Fibroblast of lung (primary cell): ENCODE results near the gene CFAP298.

Experiments used
- CTCF ChIP-seq, 2 donors: IDR thresholded peaks in 1 of 2; conservative IDR thresholded peaks in 1 of 2; 1 replicate in 1 of 2; 2 replicates in 1 of 2; pipeline ENCODE4 v1.5.1; 2011 to 2012; ENCODE audit warnings: low read length in 2 of 2, control low read depth in 1 of 2, inconsistent platforms in 1 of 2, low read depth in 1 of 2, mild to moderate bottlenecking in 1 of 2
- EZH2 ChIP-seq: IDR thresholded peaks from 2 replicates; pipeline ENCODE4 v1.5.1; 2012; ENCODE audit warnings: low read length, control low read depth, mild to moderate bottlenecking; ENCODE audit errors: missing control alignments

DNA sequence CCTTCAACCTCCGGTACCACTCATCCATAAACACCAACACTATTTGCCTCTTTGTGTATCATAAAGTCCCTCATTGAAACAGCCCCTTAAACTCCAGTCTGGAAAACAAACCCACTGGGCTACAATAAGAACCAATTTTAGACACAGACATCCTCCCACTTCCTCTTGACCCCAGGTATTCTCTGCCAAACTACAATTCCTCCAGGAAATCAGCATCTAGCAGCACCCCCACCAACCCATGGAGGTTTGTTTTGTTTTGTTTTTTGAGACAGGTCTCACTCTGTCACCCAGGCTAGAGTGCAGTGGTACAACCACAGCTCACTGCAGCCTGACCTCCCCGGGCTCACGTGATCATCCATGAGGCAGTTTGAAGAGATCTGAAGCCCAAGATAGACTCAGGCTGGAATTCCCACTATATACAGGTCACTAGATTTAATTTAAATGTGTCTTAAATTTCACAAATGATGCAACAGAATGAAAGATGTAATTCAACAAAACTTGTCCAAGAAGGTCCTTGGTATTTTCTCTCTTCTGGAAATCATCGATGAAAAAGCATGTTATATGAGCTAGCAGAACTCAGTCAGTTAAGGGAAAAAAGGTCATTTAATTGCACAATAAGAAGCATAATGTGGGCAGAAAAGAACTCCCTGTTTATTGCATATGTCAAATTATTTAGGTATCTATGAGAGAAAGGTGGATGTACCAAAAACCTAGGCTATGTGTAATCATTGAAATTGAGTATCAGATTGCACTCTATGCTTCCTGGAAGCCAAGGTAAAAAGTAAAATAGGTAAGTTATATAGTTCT, 57.1 kb downstream of the CFAP298 start:
- TF ChIP-seq CTCF (conservative IDR thresholded peaks at IDR 0.05 in 1 of 2, IDR thresholded peaks at IDR 0.05 in 1 of 2; ENCODE audit: low read depth in 1 of 2, low read length in 2 of 2): no peak
- TF ChIP-seq EZH2: no peak
